Calu3 (cell line): ENCODE results near the gene FGF18. TPM values are rescaled to one million over a fixed set of nuclear protein-coding genes. Genes with fewer than 3 reads are reported as not detected.
A peak's percentile ranks its signal among the peaks of the same experiment; 100 is the strongest.
"Not testable (repeated sequence)": the region's sequence is repeated elsewhere in the genome, so short reads cannot be mapped to it uniquely, and the experiment has no call there.

Source experiments
- BruUV-seq: library from RNA; stranded (reverse); fragments of 400-500 nt; replicated peaks from 2 replicates; lab custom pipeline; 2021; lab: Mats Ljungman, UMichigan
- CTCF ChIA-PET: fragments of 300-600 bp; sonication (Branson Sonifier 250); formaldehyde crosslinking; loops from one replicate; lab custom pipeline; 2022; ENCODE audit warnings: antibody characterized with exemption; lab: Charles Lee
- DNase-seq: peaks from one replicate; pipeline ENCODE4 v3.0.0; 2022
- H3K27ac Mint-ChIP-seq: one replicate; pipeline ENCODE4 v1.8.0; 2022; ENCODE audit warnings: mixed read lengths; ENCODE audit not compliant: unreplicated experiment
- H3K27me3 Mint-ChIP-seq: one replicate; pipeline ENCODE4 v1.8.0; 2022; ENCODE audit warnings: mixed read lengths; ENCODE audit not compliant: unreplicated experiment
- H3K36me3 Mint-ChIP-seq: one replicate; pipeline ENCODE4 v1.8.0; 2022; ENCODE audit warnings: mild to moderate bottlenecking, moderate library complexity, mixed read lengths; ENCODE audit not compliant: insufficient read depth, unreplicated experiment
- H3K4me1 Mint-ChIP-seq: one replicate; pipeline ENCODE4 v1.8.0; 2022; ENCODE audit warnings: mild to moderate bottlenecking, low read depth, mixed read lengths; ENCODE audit not compliant: unreplicated experiment
- H3K4me3 Mint-ChIP-seq: one replicate; pipeline ENCODE4 v1.8.0; 2022; ENCODE audit warnings: mild to moderate bottlenecking, low read depth, moderate library complexity, mixed read lengths; ENCODE audit not compliant: unreplicated experiment
- H3K9me3 Mint-ChIP-seq: one replicate; pipeline ENCODE4 v1.8.0; 2022; ENCODE audit warnings: low read depth, mixed read lengths; ENCODE audit not compliant: unreplicated experiment
- intact Hi-C: fragments of 100-400 bp; cut with micrococcal nuclease; formaldehyde crosslinking; loops from one replicate; pipeline ENCODE4 v1.10.0; 2022; ENCODE audit not compliant: unreplicated experiment
- total RNA-seq: library from RNA; stranded (reverse); gene quantifications from 2 replicates; pipeline ENCODE4 v1.2.3, GENCODE V29; 2022
- TF ChIP-seq, protein P1 (sequence below): fragments of 200-600 bp; IDR thresholded peaks from one replicate; pipeline ENCODE4 v1.8.0; 2022; ENCODE audit warnings: antibody characterized with exemption; ENCODE audit not compliant: unreplicated experiment

FGF18 gene
- total RNA-seq, 1 experiment from 2014 or later, result 0.76 TPM

DNA sequence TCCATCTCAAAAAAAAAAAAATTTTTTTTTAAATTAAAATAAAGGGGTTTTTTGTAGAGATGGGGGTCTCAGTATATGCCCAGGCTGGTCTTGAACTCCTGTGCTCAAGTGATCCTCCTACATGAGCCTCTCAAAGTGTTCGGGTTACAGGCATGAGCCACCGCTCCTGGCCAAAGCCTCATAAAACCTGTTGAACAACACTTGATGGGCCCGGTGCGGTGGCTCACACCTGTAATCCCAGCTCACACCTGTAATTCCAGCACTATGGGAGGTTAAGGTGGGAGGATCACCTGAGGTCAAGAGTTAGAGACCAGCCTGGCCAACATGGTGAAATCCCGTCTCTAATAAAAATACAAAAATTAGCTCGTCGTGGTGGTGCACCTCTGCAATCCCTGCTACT, 39.5 kb upstream of the FGF18 start:
- no TSS peak for BruUV-seq
- no peaks in the 10 kb centered on the region for H3K27me3 Mint-ChIP-seq
- H3K27ac Mint-ChIP-seq, result no peak overlapping the region
- H3K9me3 Mint-ChIP-seq, result no peaks in the 10 kb centered on the region
- CTCF ChIA-PET, result interaction anchor here (0.7 kb wide), 1 partner anchor 975 kb away, joined by 3 read pairs; no protein-coding TSS in a partner anchor
- peaks cover 1% of the 10 kb centered on the region for H3K4me1 Mint-ChIP-seq
- no peak overlapping the region for H3K4me3 Mint-ChIP-seq
- DNase-seq, result no peak
- intact Hi-C loops, result no loop called here
- TF ChIP-seq, protein P1, sequence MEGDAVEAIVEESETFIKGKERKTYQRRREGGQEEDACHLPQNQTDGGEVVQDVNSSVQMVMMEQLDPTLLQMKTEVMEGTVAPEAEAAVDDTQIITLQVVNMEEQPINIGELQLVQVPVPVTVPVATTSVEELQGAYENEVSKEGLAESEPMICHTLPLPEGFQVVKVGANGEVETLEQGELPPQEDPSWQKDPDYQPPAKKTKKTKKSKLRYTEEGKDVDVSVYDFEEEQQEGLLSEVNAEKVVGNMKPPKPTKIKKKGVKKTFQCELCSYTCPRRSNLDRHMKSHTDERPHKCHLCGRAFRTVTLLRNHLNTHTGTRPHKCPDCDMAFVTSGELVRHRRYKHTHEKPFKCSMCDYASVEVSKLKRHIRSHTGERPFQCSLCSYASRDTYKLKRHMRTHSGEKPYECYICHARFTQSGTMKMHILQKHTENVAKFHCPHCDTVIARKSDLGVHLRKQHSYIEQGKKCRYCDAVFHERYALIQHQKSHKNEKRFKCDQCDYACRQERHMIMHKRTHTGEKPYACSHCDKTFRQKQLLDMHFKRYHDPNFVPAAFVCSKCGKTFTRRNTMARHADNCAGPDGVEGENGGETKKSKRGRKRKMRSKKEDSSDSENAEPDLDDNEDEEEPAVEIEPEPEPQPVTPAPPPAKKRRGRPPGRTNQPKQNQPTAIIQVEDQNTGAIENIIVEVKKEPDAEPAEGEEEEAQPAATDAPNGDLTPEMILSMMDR, result no peak
- H3K36me3 Mint-ChIP-seq, result no peaks in the 10 kb centered on the region

DNA sequence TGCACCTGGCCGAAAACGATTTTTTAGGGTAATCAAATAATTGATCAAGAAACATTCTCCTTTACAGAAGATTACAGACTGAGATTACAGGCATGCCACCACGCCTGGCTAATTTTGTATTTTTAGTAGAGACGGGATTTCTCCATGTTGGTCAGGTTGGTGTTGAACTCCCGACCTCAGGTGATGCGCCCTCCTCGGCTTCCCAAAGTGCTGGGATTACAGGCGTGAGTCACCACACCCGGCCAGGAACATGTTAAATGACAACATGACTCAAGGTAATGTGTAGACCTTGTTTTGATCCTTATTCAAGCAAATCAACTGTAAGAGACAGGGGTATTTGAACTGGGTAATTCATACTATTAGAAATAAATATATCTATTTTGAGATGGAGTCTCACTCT, 35.0 kb upstream of the FGF18 start:
- H3K27ac Mint-ChIP-seq, H3K9me3 Mint-ChIP-seq, H3K4me3 Mint-ChIP-seq, BruUV-seq, DNase-seq, CTCF ChIA-PET, intact Hi-C loops: not testable (repeated sequence)
- Mint-ChIP-seq H3K27me3 (peaks cover 11% of the 10 kb centered on the region), H3K36me3 (peaks cover 29% of the 10 kb centered on the region), H3K4me1 (peaks cover 20% of the 10 kb centered on the region)

DNA sequence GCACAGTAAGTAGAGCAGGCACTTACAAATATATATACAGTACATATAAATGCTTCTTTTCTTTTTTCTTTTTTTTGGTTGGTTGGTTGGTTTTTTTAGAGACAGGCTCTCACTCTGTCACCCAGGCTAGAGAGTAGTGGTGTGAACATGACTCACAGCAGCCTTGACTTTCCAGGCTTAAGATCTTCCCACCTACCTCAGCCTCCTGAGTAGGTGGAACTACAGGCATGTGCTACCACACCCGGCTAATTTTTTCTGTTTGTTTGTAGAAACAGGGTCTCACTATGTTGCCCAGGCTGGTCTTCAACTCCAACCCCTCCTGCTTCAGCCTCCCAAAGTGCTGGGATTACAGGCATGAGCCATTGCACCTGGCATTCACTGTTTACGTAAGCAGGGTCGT, 34.4 kb upstream of the FGF18 start:
- peaks cover 11% of the 10 kb centered on the region for H3K27me3 Mint-ChIP-seq
- DNase-seq, H3K4me3 Mint-ChIP-seq, H3K27ac Mint-ChIP-seq, BruUV-seq, H3K9me3 Mint-ChIP-seq, CTCF ChIA-PET: not testable (repeated sequence)
- H3K36me3 Mint-ChIP-seq, result peaks cover 34% of the 10 kb centered on the region
- H3K4me1 Mint-ChIP-seq, result peaks cover 20% of the 10 kb centered on the region
- intact Hi-C loops, result loop anchor here (5.0 kb wide), 1 partner anchor 603 kb away; the partner anchor contains the start of gene GABRP

DNA sequence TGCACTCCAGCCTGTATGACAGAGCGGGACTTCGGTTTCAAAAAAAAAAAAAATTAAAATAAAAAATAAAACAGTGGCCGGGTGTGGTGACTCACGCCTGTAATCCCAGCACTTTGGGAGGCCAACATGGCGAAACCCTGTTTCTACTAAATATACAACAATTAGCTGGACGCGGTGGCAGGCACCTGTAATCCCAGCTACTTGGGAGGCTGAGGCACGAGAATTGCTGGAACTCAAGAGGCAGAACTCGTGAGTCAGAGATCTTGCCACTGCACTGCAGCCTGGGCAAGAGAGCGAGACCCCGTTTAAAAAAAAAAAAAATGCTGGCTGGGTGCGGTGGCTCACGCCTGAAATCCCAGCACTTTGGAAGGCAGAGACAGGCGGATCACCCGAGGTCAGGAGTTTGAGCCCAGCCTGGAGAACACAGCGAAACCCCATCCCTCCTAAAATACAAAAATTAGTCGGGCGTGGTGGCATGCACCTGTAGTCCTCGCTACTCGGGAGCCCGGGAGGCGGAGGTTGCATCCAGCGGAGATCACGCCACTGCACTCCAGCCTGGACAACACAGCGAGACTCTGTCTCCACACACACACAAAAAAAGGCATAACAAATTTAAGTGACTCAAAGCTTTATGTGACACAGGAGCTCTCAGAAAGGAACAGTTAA, 33.3 kb upstream of the FGF18 start:
- Mint-ChIP-seq H3K36me3 (peaks cover 46% of the 10 kb centered on the region), H3K27ac (no peak overlapping the region), H3K27me3 (peaks cover 11% of the 10 kb centered on the region), H3K4me3 (peak overlapping the region; percentile 90), H3K9me3 (no peaks in the 10 kb centered on the region), H3K4me1 (peaks cover 25% of the 10 kb centered on the region)
- CTCF ChIA-PET, result interaction anchor here (1.0 to 1.2 kb wide), 2 partner anchors 38 to 102 kb away, joined by 3 read pairs; no protein-coding TSS in a partner anchor
- intact Hi-C loops, result loop anchor here (5.0 kb wide), 1 partner anchor 604 kb away; the partner anchor contains the start of gene GABRP
- no TSS peak for BruUV-seq
- no peak for DNase-seq
- TF ChIP-seq, protein P1, result no peak

DNA sequence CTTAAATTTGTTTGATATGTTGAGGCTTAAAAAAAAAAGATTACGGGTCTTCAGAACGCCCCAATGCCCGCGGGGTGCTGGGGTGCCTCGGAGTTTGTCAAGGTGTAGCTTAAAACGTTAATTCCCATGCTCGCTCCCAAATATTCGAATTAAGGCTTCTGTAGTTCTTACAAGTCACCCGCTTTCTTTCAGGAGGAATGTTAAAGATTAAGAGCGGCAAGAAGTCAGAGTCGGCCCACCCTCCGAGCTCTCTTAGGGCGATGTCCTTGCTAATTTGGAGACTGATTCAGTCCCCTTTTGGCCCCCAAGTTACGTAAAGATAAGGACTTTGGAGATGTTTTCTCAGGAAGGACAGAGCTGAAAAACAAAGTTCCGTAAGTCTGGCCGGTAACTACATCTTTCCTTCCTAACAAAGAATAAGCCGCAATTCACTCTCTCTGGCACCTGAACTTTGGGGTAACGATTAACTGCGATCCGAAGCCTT, 32.5 kb upstream of the FGF18 start:
- H3K4me3 Mint-ChIP-seq, result peak overlapping the region; percentile 90
- H3K27me3 Mint-ChIP-seq, result peaks cover 11% of the 10 kb centered on the region
- BruUV-seq, result TSS peak; percentile 98
- intact Hi-C loops, result loop anchor here (5.0 kb wide), 1 partner anchor 605 kb away; the partner anchor contains the start of gene GABRP
- peaks cover 53% of the 10 kb centered on the region for H3K36me3 Mint-ChIP-seq
- H3K4me1 Mint-ChIP-seq, result peaks cover 33% of the 10 kb centered on the region
- CTCF ChIA-PET, result interaction anchor here (0.7 to 1.2 kb wide), 3 partner anchors 38 to 1500 kb away, joined by 3 to 4 read pairs (median 3); no protein-coding TSS in a partner anchor
- peak overlapping the region; percentile 95 for H3K27ac Mint-ChIP-seq
- TF ChIP-seq, protein P1, result no peak
- peak; percentile 30 for DNase-seq
- H3K9me3 Mint-ChIP-seq, result no peaks in the 10 kb centered on the region
